ENCODE results near the gene FRA10AC1. TPM values are rescaled to one million over a fixed set of nuclear protein-coding genes. Genes with fewer than 3 reads are reported as not detected.

FRA10AC1 gene
- total RNA-seq, 4 donors from 2014 or later, result 10.6 to 20.8 (median 15.4) TPM

GRCh38 chr10:93657757-93658156 is 44.6 kb downstream of the FRA10AC1 start:
- no peak for TF ChIP-seq POLR2A (IDR thresholded peaks at IDR 0.05)
- TF ChIP-seq CTCF (IDR thresholded peaks at IDR 0.05), result no peak

GRCh38 chr10:93656155-93656554 is 46.2 kb downstream of the FRA10AC1 start:
- no peaks in the 10 kb centered on the region for H3K9me3 ChIP-seq
- no peaks in the 10 kb centered on the region for H3K36me3 ChIP-seq
- no peak for DNase-seq
- TF ChIP-seq CTCF (IDR thresholded peaks at IDR 0.05) (no peak), POLR2A (IDR thresholded peaks at IDR 0.05) (no peak)
- no peak overlapping the region for H3K4me3 ChIP-seq
- no peaks in the 10 kb centered on the region for H3K27me3 ChIP-seq
- no peak overlapping the region for H3K27ac ChIP-seq
- H3K4me1 ChIP-seq, result no peaks in the 10 kb centered on the region

More at GRCh38 chr10:93657757-93658156, 44.6 kb downstream of the FRA10AC1 start:
- H3K4me1 ChIP-seq, result no peaks in the 10 kb centered on the region
- no peaks in the 10 kb centered on the region for H3K9me3 ChIP-seq
- no peak overlapping the region for H3K4me3 ChIP-seq
- H3K36me3 ChIP-seq, result no peaks in the 10 kb centered on the region
- no peak overlapping the region for H3K27ac ChIP-seq
- no peaks in the 10 kb centered on the region for H3K27me3 ChIP-seq
- no peak for DNase-seq

- Histone ChIP-seq H3K36me3 (no peaks in the 10 kb centered on the region), H3K9me3 (no peaks in the 10 kb centered on the region), H3K27ac (no peak overlapping the region), H3K4me3 (no peak overlapping the region), H3K4me1 (no peaks in the 10 kb centered on the region), H3K27me3 (no peaks in the 10 kb centered on the region)
- TF ChIP-seq POLR2A (IDR thresholded peaks at IDR 0.05) (no peak), CTCF (IDR thresholded peaks at IDR 0.05) (no peak)
- no peak for DNase-seq
Measured at GRCh38 chr10:93654201-93654600, 48.2 kb downstream of the FRA10AC1 start.

- no peaks in the 10 kb centered on the region for H3K4me1 ChIP-seq
- DNase-seq, result no peak
- H3K9me3 ChIP-seq, result no peaks in the 10 kb centered on the region
- TF ChIP-seq POLR2A (IDR thresholded peaks at IDR 0.05) (no peak), CTCF (IDR thresholded peaks at IDR 0.05) (no peak)
- H3K36me3 ChIP-seq, result no peaks in the 10 kb centered on the region
- H3K4me3 ChIP-seq, result no peak overlapping the region
- no peaks in the 10 kb centered on the region for H3K27me3 ChIP-seq
- H3K27ac ChIP-seq, result no peak overlapping the region
Measured at GRCh38 chr10:93652857-93653256, 49.5 kb downstream of the FRA10AC1 start.

- H3K9me3 ChIP-seq, result no peaks in the 10 kb centered on the region
- no peak for DNase-seq
- H3K4me1 ChIP-seq, result no peaks in the 10 kb centered on the region
- no peak for TF ChIP-seq POLR2A (IDR thresholded peaks at IDR 0.05)
- H3K27me3 ChIP-seq, result no peaks in the 10 kb centered on the region
- H3K36me3 ChIP-seq, result no peaks in the 10 kb centered on the region
- no peak overlapping the region for H3K4me3 ChIP-seq
- no peak overlapping the region for H3K27ac ChIP-seq
Measured at GRCh38 chr10:93639791-93640190, 62.6 kb downstream of the FRA10AC1 start.

- no peaks in the 10 kb centered on the region for H3K4me1 ChIP-seq
- no peak overlapping the region for H3K4me3 ChIP-seq
- no peak for DNase-seq
- no peaks in the 10 kb centered on the region for H3K36me3 ChIP-seq
- H3K27me3 ChIP-seq, result no peaks in the 10 kb centered on the region
- no peak for TF ChIP-seq POLR2A (IDR thresholded peaks at IDR 0.05)
- TF ChIP-seq CTCF (IDR thresholded peaks at IDR 0.05), result no peak
- H3K9me3 ChIP-seq, result no peaks in the 10 kb centered on the region
- no peak overlapping the region for H3K27ac ChIP-seq
Measured at GRCh38 chr10:93630625-93631557, 71.5 kb downstream of the FRA10AC1 start.

Measured in Peyer's patch (tissue), 4 donors.